Measurements from ENCODE around the gene MND1. TPM values are rescaled to one million over a fixed set of nuclear protein-coding genes. Genes with fewer than 3 reads are reported as not detected.

The MND1 gene
- total and polyA plus RNA-seq, 8 donors = 0.25 to 0.70 (median 0.35) TPM; not detected in 3

GRCh38 chr4:153433754-153434105 lies 89.2 kb downstream of the MND1 start:
- Histone ChIP-seq H3K4me3 (peak overlapping the region in 1 of 4 donors; percentile 24), H3K36me3 (no peaks in the 10 kb centered on the region), H3K27ac (peak overlapping the region in 2 of 4 donors; percentile 73 to 80), H3K9me3 (no peaks in the 10 kb centered on the region), H3K27me3 (no peaks in the 10 kb centered on the region), H3K4me1 (peaks cover 0 to 10% (median 0%) of the 10 kb centered on the region in 3 donors)
- DNase-seq = no peak
- intact Hi-C loops (cut with DNase I) = loop anchor here in 1 of 3 donors (5.0 kb wide), 1 partner anchor 144 kb away; no protein-coding TSS in a partner anchor
- no peak for FAIRE-seq
- WGBS, 2 donors = 28 to 34% methylated on average over 3 of the region's 3 CpGs
- TF ChIP-seq CTCF (IDR thresholded peaks at IDR 0.05) = no peak
- peak in 2 of 4 donors; percentile 58 to 70 for ATAC-seq

GRCh38 chr4:153434190-153434589 lies 89.7 kb downstream of the MND1 start:
- FAIRE-seq (no peak), DNase-seq (no peak), ATAC-seq (no peak)
- H3K27ac ChIP-seq = no peak overlapping the region
- 44 to 69% methylated on average over 2 of the region's 2 CpGs for WGBS, 2 donors
- H3K4me1 ChIP-seq = peaks cover 0 to 10% (median 0%) of the 10 kb centered on the region in 3 donors
- H3K4me3 ChIP-seq = no peak overlapping the region
- H3K36me3 ChIP-seq = no peaks in the 10 kb centered on the region
- intact Hi-C loops (cut with DNase I) = loop anchor here in 1 of 3 donors (5.0 kb wide), 1 partner anchor 143 kb away; no protein-coding TSS in a partner anchor
- no peaks in the 10 kb centered on the region for H3K9me3 ChIP-seq
- TF ChIP-seq CTCF (IDR thresholded peaks at IDR 0.05) = no peak
- no peaks in the 10 kb centered on the region for H3K27me3 ChIP-seq

- DNase-seq (no peak), FAIRE-seq (no peak), ATAC-seq (peak in 1 of 4 donors; percentile 20)
- H3K27ac ChIP-seq = no peak overlapping the region
- no peaks in the 10 kb centered on the region for H3K36me3 ChIP-seq
- no peaks in the 10 kb centered on the region for H3K9me3 ChIP-seq
- no peaks in the 10 kb centered on the region for H3K27me3 ChIP-seq
- intact Hi-C loops (cut with DNase I) = no loop called here
- H3K4me3 ChIP-seq = no peak overlapping the region
- WGBS, 2 donors = 79 to 85% methylated on average over 13 of the region's 13 CpGs
- H3K4me1 ChIP-seq = peaks cover 0 to 4% (median 0%) of the 10 kb centered on the region in 3 donors
- no peak for TF ChIP-seq CTCF (IDR thresholded peaks at IDR 0.05)
These were observed 94.6 kb downstream of the MND1 start for GRCh38 chr4:153438916-153439756.

GRCh38 chr4:153439831-153440230 lies 95.3 kb downstream of the MND1 start:
- Histone ChIP-seq H3K27ac (no peak overlapping the region), H3K4me1 (no peaks in the 10 kb centered on the region), H3K9me3 (no peaks in the 10 kb centered on the region), H3K4me3 (no peak overlapping the region), H3K27me3 (no peaks in the 10 kb centered on the region), H3K36me3 (no peaks in the 10 kb centered on the region)
- WGBS, 2 donors = 90 to 92% methylated on average over 9 of the region's 9 CpGs
- no peak for TF ChIP-seq CTCF (IDR thresholded peaks at IDR 0.05)
- FAIRE-seq (no peak), DNase-seq (no peak), ATAC-seq (no peak)
- intact Hi-C loops (cut with DNase I) = no loop called here

- Histone ChIP-seq H3K4me1 (no peaks in the 10 kb centered on the region), H3K27ac (no peak overlapping the region), H3K4me3 (no peak overlapping the region), H3K36me3 (no peaks in the 10 kb centered on the region), H3K27me3 (no peaks in the 10 kb centered on the region), H3K9me3 (no peaks in the 10 kb centered on the region)
- intact Hi-C loops (cut with DNase I) = no loop called here
- ATAC-seq (no peak), FAIRE-seq (no peak), DNase-seq (no peak)
- WGBS, 2 donors = 88 to 92% methylated on average over 5 to 6 of the region's 6 CpGs
- no peak for TF ChIP-seq CTCF (IDR thresholded peaks at IDR 0.05)
These were observed 96.0 kb downstream of the MND1 start for GRCh38 chr4:153440475-153440874.

All from pancreas (tissue), 10 donors.